Medulla oblongata (tissue), 1 donor: Measurements from ENCODE around the gene KIRREL3.

ENCODE experiments used
- DNase-seq: peaks from one replicate; pipeline ENCODE4 v3.0.0-alpha.2; 2015; ENCODE audit errors: extremely low spot score

The KIRREL3 gene

DNA sequence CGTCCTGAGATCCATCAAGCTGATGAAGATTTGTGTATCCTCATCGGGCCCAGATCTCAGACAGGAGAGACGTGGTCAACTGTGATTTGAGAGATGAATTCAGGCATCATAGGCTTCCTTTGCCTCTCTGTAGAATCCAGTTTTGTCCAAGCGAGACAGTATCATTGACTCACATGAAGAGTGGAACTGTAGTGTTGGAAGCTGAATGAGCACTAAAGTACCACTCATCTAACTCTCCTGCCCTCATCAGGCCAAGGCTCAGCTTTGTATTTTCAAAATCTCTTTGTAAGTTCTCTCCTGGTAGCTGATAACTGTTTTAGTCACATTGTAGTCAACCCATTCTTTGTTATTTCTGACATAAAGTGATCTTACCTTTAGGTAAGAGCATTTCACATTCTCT is 85.1 kb downstream of the KIRREL3 start:
- no peak for DNase-seq

- DNase-seq: no peak
Measured at GRCh38 chr11:126914941-126915340, 85.6 kb downstream of the KIRREL3 start.

DNA sequence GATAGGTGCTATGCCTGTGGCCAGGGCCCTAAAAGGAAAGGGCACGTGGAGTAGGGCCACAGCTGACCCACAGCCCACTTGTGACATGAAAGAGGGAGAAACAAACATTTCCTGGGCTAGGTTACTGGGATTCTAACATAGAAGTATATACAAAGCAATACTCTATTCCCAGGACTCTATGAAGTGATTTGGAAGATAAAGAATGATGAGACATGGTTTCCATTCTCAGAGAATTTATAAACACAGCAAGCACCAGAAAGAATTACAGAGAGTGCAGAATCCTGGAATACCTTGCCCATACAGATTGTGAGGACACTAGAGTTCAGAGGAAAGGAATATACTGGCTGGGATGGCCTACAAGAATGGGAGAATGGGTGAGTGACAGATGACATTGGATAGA is 86.4 kb downstream of the KIRREL3 start:
- DNase-seq: no peak

DNA sequence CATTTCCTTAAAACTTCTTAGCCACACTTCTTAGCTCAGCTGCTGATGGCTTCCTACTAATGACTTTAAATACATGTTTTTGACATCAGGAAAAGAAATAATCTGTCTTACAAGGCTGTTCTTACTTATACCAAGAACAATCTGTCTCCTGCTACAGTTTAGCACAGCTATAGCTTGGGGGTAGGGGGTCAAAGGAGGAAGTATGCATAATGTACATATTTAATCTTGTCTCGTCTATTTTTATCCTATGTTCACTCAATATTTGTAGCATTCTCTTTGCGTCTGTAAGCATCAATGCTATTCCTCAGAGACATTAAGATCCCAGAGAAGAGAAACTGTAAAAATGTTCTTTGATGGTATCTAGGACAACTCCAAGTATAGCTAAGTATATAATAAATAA is 96.0 kb downstream of the KIRREL3 start:
- DNase-seq: no peak

GRCh38 chr11:126901783-126902182 is 98.8 kb downstream of the KIRREL3 start:
- DNase-seq: no peak

GRCh38 chr11:126899961-126900748 is 100.4 kb downstream of the KIRREL3 start:
- DNase-seq: no peak

DNA sequence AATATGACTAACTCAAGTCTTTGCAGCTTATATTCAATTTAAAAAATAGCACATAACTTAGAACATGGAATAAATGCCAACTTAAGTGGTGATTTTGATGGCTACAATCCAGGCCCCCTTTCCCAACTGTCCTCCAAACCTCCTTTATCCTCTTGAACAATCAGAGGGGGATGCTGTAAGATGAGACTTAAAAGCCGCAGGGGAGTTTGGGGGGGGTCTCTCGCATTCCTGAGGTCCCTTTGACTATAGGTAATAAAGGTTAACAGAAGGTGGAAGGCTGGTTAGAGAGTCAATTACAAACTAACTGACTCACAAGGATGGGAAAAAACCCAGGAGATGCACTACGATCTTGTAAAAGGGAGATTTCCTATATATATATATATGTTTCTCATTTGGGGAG is 101.8 kb downstream of the KIRREL3 start:
- no peak for DNase-seq

DNA sequence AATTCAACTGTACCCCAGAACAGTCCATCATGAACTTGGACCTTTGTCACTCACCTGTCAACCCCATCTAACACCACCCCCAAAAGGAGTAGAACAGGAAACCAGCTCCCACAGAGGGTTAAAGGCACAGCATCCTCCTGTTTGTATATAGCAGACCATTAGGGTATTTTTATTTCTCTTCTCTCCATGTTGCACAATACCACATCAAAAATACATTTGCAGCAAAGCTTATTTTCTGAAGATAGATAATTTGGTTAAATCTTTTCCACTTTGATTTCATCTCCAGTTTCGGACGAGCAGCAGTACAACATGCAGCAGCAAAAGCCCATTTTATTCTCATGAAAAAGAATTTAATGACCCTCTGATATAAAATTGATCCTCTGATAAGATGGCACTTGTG is 103.1 kb downstream of the KIRREL3 start:
- no peak for DNase-seq

DNA sequence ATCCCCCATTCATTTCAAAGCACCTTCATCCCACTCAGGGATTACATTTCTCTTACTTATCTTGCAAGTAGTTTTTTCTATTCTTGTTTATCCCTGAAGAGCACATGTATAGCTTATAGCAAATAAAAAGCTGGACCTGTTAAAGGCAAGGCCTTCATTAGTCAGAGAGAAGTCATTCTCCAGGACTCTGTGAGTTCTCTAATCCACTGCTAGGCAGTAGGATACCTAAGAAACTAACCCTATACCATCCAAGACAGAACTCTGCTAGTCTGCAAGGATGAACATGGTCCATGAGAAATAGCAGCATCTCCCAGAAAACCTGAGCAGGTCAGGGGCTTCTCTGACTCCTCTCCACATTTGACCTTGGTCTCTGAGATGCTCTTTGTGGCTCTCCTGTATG is 104.5 kb downstream of the KIRREL3 start:
- no peak for DNase-seq

DNA sequence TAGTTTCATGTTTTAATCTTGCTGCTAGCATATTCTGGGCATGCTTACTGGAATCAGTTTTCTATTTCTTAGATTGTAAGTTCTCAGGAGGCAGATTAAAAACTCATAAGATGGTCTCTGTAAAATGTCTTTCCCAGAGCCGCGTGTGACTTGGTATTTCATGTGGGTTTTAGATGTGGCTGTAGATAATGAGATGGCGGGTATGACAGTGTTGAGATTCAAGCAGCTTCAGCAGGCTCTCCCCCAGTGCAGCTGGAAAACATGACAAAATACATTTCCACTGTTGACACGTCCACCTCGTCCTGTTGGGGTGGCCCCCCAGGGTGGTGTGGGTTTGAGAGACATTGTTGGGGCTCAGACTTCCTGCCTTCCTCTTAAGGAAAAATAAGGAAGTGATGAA is 106.8 kb downstream of the KIRREL3 start:
- no peak for DNase-seq

DNA sequence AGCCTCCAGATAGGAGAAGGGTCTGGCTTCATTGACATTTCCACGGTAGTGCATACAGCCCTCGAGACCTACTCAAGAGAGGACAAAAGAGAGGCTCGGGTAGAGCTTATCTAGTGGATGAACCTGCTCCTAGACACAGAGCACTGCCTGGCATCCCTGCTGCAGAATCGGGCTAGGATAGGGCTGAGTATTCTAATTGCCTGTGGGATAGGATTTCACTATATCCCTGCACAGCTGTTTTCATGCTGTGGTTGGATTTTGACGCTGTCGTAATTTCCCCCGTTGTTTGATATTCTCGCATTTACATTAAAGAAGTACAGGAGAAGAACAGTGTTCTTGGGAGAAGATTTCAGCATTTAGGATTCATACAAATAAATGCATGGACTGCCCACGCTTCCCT is 107.8 kb downstream of the KIRREL3 start:
- no peak for DNase-seq

GRCh38 chr11:126891556-126892217 is 108.9 kb downstream of the KIRREL3 start:
- DNase-seq: no peak

DNA sequence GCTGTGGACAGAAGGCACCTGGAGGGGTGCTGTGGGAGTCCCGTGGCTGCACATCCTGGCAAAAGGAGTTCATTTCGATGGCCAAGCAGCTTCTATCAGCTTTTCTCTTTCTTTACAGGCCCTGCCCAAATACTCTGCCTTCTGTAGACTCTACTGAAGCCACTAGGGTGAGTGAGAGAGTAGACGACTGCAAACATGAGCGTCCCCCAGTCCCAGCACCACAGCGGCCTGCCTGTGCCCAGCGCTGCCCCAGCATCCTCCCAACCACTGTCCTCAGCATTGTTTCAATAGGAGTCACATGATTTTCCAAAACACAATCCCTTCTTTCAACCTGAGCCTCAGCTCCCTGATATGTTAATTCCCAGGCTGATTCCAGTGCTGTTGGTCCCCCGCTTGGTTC is 110.0 kb downstream of the KIRREL3 start:
- peak; percentile 72 for DNase-seq

- DNase-seq: no peak
Measured at GRCh38 chr11:126888115-126888712, 112.4 kb downstream of the KIRREL3 start.

DNA sequence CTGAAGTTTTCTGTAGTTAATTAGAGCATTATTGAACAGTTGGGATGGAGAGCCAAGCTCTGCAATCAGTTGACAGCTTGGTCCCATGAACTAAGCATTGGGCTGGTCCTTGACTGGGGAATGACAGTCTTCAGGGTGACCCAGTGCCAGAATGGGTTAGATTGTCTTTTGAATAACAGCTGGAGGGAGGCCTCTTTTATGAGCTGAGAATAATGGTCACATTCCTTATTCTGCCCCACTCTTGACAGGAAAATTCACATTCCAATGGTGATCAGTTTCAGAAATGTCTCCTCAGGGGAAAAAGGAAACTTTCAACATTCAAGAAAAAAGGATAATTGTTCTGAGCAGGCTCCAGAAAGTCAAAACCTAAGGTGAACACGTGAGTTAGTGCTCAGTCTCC is 113.9 kb downstream of the KIRREL3 start:
- no peak for DNase-seq

- no peak for DNase-seq
Measured at GRCh38 chr11:126886085-126886484, 114.5 kb downstream of the KIRREL3 start.

- DNase-seq: no peak
Measured at GRCh38 chr11:126884594-126884993, 116.0 kb downstream of the KIRREL3 start.

- no peak for DNase-seq
Measured at GRCh38 chr11:126884192-126884591, 116.4 kb downstream of the KIRREL3 start.

- no peak for DNase-seq
Measured at GRCh38 chr11:126880872-126881271, 119.7 kb downstream of the KIRREL3 start.

DNA sequence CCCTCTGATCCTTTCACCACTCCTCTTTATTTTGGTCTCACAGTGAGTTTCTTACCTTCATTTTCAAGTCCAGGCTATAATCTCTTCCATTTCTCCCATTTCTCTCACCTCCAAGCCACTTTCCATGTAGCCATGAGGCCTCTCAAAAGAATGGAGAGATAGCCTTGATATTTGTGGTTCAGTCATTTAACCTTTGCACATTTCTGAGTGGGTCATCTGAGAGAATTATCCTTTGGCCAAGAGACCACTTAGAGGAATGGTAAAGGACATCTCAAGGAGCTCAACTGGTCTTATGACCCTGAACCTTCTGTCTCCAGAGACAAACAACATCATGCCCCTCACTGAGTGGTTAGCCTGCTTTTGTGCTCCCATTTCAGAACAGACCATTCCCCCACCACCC is 121.1 kb downstream of the KIRREL3 start:
- DNase-seq: no peak

DNA sequence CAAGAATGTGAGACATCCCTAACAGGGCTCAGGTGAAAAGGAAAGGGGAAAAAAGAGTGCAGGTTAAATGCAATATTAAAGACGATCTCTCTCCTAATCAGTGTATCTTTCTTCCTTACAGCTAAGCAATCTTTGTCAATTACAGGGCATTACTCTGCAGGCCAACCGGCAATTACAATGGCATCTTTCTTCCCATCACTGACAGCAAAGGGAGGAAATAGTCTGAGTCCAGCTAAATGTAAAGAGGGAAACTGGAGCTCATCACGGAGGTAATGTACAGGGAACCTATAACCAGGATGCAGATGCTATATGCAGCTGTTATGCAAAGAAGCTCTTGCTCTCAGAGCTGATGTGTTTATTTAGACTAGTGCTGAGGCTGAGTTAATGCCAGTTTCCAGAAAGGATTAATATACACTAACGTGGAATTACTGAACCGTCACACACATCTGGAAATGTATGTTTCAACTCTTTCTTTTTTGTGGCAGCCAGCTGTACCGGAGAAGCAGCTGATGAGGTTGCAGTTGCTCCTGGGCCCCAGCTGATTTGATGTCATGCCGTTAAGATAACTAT is 121.6 kb downstream of the KIRREL3 start:
- DNase-seq: peak; percentile 60

DNA sequence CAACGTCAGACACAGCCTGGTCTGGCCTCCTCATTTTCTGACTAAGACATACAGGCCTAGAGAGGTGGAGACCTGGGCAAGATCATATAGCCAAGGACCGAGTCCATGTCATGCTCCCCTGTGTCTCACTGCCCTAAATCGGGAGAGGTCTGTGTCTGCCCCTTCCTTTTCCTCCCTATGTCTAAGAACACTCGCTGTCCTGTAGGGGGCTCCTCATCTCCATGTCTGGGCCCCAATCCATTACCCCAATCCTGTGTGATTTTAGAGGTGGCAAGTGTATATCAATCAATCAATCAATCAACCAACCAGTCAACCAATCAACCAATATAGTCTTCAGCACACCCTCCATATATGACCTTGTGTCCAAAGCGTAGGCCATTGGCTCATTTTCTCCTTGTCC is 125.7 kb downstream of the KIRREL3 start:
- DNase-seq: no peak

- no peak for DNase-seq
Measured at GRCh38 chr11:126874276-126874675, 126.3 kb downstream of the KIRREL3 start.
